Neuronal stem cell (in vitro differentiated cells): ENCODE results near the gene TEX261.
"Not testable (repeated sequence)": the region's sequence is repeated elsewhere in the genome, so short reads cannot be mapped to it uniquely, and the experiment has no call there.

Source experiments
- DNase-seq: peaks from one replicate; pipeline ENCODE4 v3.0.0-alpha.2; 2013; ENCODE audit warnings: low spot score
- H2AFZ ChIP-seq: one replicate; pipeline ENCODE4 v1.6.1; 2013; ENCODE audit warnings: mild to moderate bottlenecking, low read length, inconsistent platforms
- H2AK5ac ChIP-seq: 2 replicates; pipeline ENCODE4 v1.6.1; 2013; ENCODE audit warnings: low read depth, mild to moderate bottlenecking, inconsistent platforms, low read length, moderate library complexity, mixed read lengths
- H2BK120ac ChIP-seq: 2 replicates; pipeline ENCODE4 v1.6.1; 2013; ENCODE audit warnings: low read depth, mild to moderate bottlenecking, inconsistent platforms, low read length, moderate library complexity, mixed read lengths
- H2BK12ac ChIP-seq: one replicate; pipeline ENCODE4 v1.6.1; 2013; ENCODE audit warnings: low read length, inconsistent platforms
- H2BK15ac ChIP-seq: 2 replicates; pipeline ENCODE4 v1.6.1; 2013; ENCODE audit warnings: mild to moderate bottlenecking, low read length, inconsistent platforms, mixed read lengths
- H2BK5ac ChIP-seq: one replicate; pipeline ENCODE4 v1.6.1; 2013; ENCODE audit warnings: inconsistent platforms, mild to moderate bottlenecking, low read length, moderate library complexity
- H3K14ac ChIP-seq: one replicate; pipeline ENCODE4 v1.6.1; 2013; ENCODE audit warnings: low read length, inconsistent platforms
- H3K18ac ChIP-seq: 2 replicates; pipeline ENCODE4 v1.6.1; 2013; ENCODE audit warnings: low read length, inconsistent platforms
- H3K23ac ChIP-seq: 2 replicates; pipeline ENCODE4 v1.6.1; 2013; ENCODE audit warnings: low read depth, mild to moderate bottlenecking, mixed read lengths, low read length, inconsistent platforms; ENCODE audit not compliant: poor library complexity
- H3K27ac ChIP-seq: replicated peaks from 3 replicates; pipeline ENCODE4 v1.5.1; 2013; ENCODE audit warnings: low read length, inconsistent platforms
- H3K27me3 ChIP-seq, 3 experiments: 2 replicates each; pipeline ENCODE4 v1.6.1; 2013; ENCODE audit warnings: low read length in 3 of 3, mild to moderate bottlenecking in 2 of 3, inconsistent platforms in 1 of 3, low read depth in 1 of 3, mixed read lengths in 1 of 3, moderate library complexity in 1 of 3; ENCODE audit not compliant: control insufficient read depth in 3 of 3, insufficient read depth in 3 of 3
- H3K36me3 ChIP-seq, 2 donors: replicated peaks in 1 of 2; 2 replicates each; pipeline ENCODE4 v1.6.1; 2013; ENCODE audit warnings: low read length in 2 of 2; ENCODE audit not compliant: control insufficient read depth in 2 of 2, insufficient read depth in 2 of 2
- H3K4ac ChIP-seq: 2 replicates; pipeline ENCODE4 v1.6.1; 2013; ENCODE audit warnings: inconsistent platforms, mild to moderate bottlenecking, low read length, moderate library complexity
- H3K4me1 ChIP-seq, 2 donors: 1 replicate in 1 of 2; 2 replicates in 1 of 2; pipeline ENCODE4 v1.6.1; 2013; ENCODE audit warnings: low read length in 2 of 2, low read depth in 1 of 2; ENCODE audit not compliant: control insufficient read depth in 2 of 2, insufficient read depth in 1 of 2
- H3K4me2 ChIP-seq: one replicate; pipeline ENCODE4 v1.6.1; 2013; ENCODE audit warnings: mild to moderate bottlenecking, low read length, inconsistent platforms; ENCODE audit not compliant: insufficient read depth, poor library complexity, severe bottlenecking
- H3K4me3 ChIP-seq, 2 donors: 2 replicates each; pipeline ENCODE4 v1.5.1; 2013; ENCODE audit warnings: low read length in 2 of 2, mild to moderate bottlenecking in 2 of 2, inconsistent platforms in 1 of 2, moderate library complexity in 1 of 2
- H3K79me1 ChIP-seq: one replicate; pipeline ENCODE4 v1.6.1; 2013; ENCODE audit warnings: low read depth, mild to moderate bottlenecking, inconsistent platforms, low read length, moderate library complexity
- H3K9ac ChIP-seq: one replicate; pipeline ENCODE4 v1.6.1; 2013; ENCODE audit warnings: mild to moderate bottlenecking, low read depth, low read length, inconsistent platforms; ENCODE audit not compliant: poor library complexity
- H3K9me3 ChIP-seq, 2 donors: replicated peaks in 1 of 2; 2 replicates each; pipeline versions ENCODE3 to v1.6.1; 2013; ENCODE audit warnings: low read length in 2 of 2, mild to moderate bottlenecking in 2 of 2, inconsistent platforms in 1 of 2, low read depth in 1 of 2, mixed read lengths in 1 of 2, moderate library complexity in 1 of 2; ENCODE audit not compliant: control insufficient read depth in 2 of 2, insufficient read depth in 1 of 2
- H4K8ac ChIP-seq: one replicate; pipeline ENCODE4 v1.6.1; 2013; ENCODE audit warnings: low read depth, mild to moderate bottlenecking, inconsistent platforms, low read length, moderate library complexity
- H4K91ac ChIP-seq: one replicate; pipeline ENCODE4 v1.6.1; 2013; ENCODE audit warnings: low read length, low read depth, mild to moderate bottlenecking, inconsistent platforms; ENCODE audit not compliant: poor library complexity
- WGBS, 2 donors: extraction: QIAGEN DNeasy Blood & Tissue Kit; methylation state at CpG; one replicate each; pipeline ENCODE4 v1.1.7; 2013; ENCODE audit warnings: missing lambda C conversion rate in 2 of 2, mixed read lengths in 1 of 2; ENCODE audit not compliant: insufficient read length in 2 of 2, insufficient replicate concordance in 1 of 2; ENCODE audit errors: extremely low coverage in 2 of 2; 5-methylcytosine and 5-hydroxymethylcytosine counted together

Gene TEX261

GRCh38 chr2:71011786-71012185 lies 17.1 kb upstream of the TEX261 start:
- not testable (repeated sequence) for H2AFZ ChIP-seq, H2BK5ac ChIP-seq, H3K9me3 ChIP-seq, H3K4me2 ChIP-seq, H3K23ac ChIP-seq, H3K9ac ChIP-seq, H3K36me3 ChIP-seq, H2BK120ac ChIP-seq, H3K4ac ChIP-seq, H4K91ac ChIP-seq, H3K14ac ChIP-seq, H3K4me3 ChIP-seq, H3K79me1 ChIP-seq, H2AK5ac ChIP-seq, H3K4me1 ChIP-seq, DNase-seq, H3K27ac ChIP-seq
- Histone ChIP-seq H3K27me3 (peaks cover 0 to 21% (median 0%) of the 10 kb centered on the region in 3 experiments), H4K8ac (peak overlapping the region; percentile 48), H2BK12ac (peak overlapping the region; percentile 19), H2BK15ac (peak overlapping the region; percentile 72), H3K18ac (peak overlapping the region; percentile 46)
- WGBS, 2 donors: no CpG with 5 or more reads among the region's 6 CpGs

- no peaks in the 10 kb centered on the region for H3K79me1 ChIP-seq
Observed at GRCh38 chr2:71008342-71008741, 13.7 kb upstream of the TEX261 start.

GRCh38 chr2:71006955-71007799 lies 12.5 kb upstream of the TEX261 start:
- H2AK5ac ChIP-seq: peak overlapping the region; percentile 88
- H3K9me3 ChIP-seq: no peaks in the 10 kb centered on the region
- H3K79me1 ChIP-seq: no peaks in the 10 kb centered on the region
- H2AFZ ChIP-seq: no peak overlapping the region
- no peak overlapping the region for H2BK5ac ChIP-seq
- H3K4me1 ChIP-seq: peaks cover 2 to 5% of the 10 kb centered on the region in 2 donors
- no peak overlapping the region for H2BK12ac ChIP-seq
- no peaks in the 10 kb centered on the region for H3K36me3 ChIP-seq
- no peak for DNase-seq
- H3K27ac ChIP-seq: no peak overlapping the region
- no peak overlapping the region for H4K8ac ChIP-seq
- peak overlapping the region; percentile 12 for H2BK15ac ChIP-seq
- no peak overlapping the region for H3K14ac ChIP-seq
- peak overlapping the region; percentile 57 for H3K4ac ChIP-seq
- H2BK120ac ChIP-seq: no peak overlapping the region
- no peak overlapping the region for H3K9ac ChIP-seq
- peak overlapping the region; percentile 17 for H3K23ac ChIP-seq
- peaks cover 0 to 29% (median 0%) of the 10 kb centered on the region in 3 experiments for H3K27me3 ChIP-seq
- no peak overlapping the region for H3K4me2 ChIP-seq
- no CpG with 5 or more reads among the region's 5 CpGs for WGBS, 2 donors
- H3K18ac ChIP-seq: peak overlapping the region; percentile 31
- H3K4me3 ChIP-seq: peak overlapping the region in 1 of 2 donors; percentile 30
- H4K91ac ChIP-seq: no peak overlapping the region

More at GRCh38 chr2:71008342-71008741, 13.7 kb upstream of the TEX261 start:
- Histone ChIP-seq H3K4me3 (no peak overlapping the region), H3K27me3 (peaks cover 0 to 30% (median 0%) of the 10 kb centered on the region in 3 experiments), H3K4me1 (peaks cover 0 to 3% of the 10 kb centered on the region in 2 donors), H3K4me2 (no peak overlapping the region), H2BK120ac (no peak overlapping the region), H4K91ac (no peak overlapping the region), H3K14ac (peak overlapping the region; percentile 2), H3K4ac (no peak overlapping the region), H3K18ac (peak overlapping the region; percentile 30), H3K27ac (no peak overlapping the region), H3K9me3 (no peaks in the 10 kb centered on the region), H2AFZ (no peak overlapping the region), H3K9ac (no peak overlapping the region), H2BK15ac (no peak overlapping the region), H2BK5ac (no peak overlapping the region), H3K36me3 (no peaks in the 10 kb centered on the region), H4K8ac (no peak overlapping the region), H2BK12ac (no peak overlapping the region), H2AK5ac (no peak overlapping the region), H3K23ac (no peak overlapping the region)
- DNase-seq: no peak
- WGBS, 2 donors: no CpG with 5 or more reads among the region's 13 CpGs

GRCh38 chr2:71006323-71006722 lies 11.7 kb upstream of the TEX261 start:
- Histone ChIP-seq H2AFZ (no peak overlapping the region), H2BK120ac (no peak overlapping the region), H3K23ac (no peak overlapping the region), H2AK5ac (peak overlapping the region; percentile 47), H3K27ac (no peak overlapping the region), H3K9ac (no peak overlapping the region), H3K27me3 (peaks cover 0 to 23% (median 0%) of the 10 kb centered on the region in 3 experiments), H3K4me2 (no peak overlapping the region), H3K4me3 (no peak overlapping the region), H3K4me1 (peaks cover 10 to 11% of the 10 kb centered on the region in 2 donors), H3K36me3 (no peaks in the 10 kb centered on the region), H4K91ac (no peak overlapping the region), H2BK5ac (no peak overlapping the region), H3K79me1 (no peaks in the 10 kb centered on the region), H3K9me3 (no peaks in the 10 kb centered on the region), H2BK15ac (no peak overlapping the region), H2BK12ac (no peak overlapping the region), H3K14ac (no peak overlapping the region), H4K8ac (no peak overlapping the region), H3K18ac (no peak overlapping the region), H3K4ac (no peak overlapping the region)
- WGBS, 2 donors: no CpG with 5 or more reads among the region's 2 CpGs
- no peak for DNase-seq
